ENCODE results near the gene LRFN2. TPM values are rescaled to one million over a fixed set of nuclear protein-coding genes. Genes with fewer than 3 reads are reported as not detected.

LRFN2 gene
- total and polyA plus RNA-seq, 2 donors (not counting 1 experiment from before 2014, with no cell fraction given), result not detected

- ATAC-seq (ENCODE audit: low read depth) (no peak), DNase-seq (no peak)
- Histone ChIP-seq H2AFZ (ENCODE audit: insufficient read depth, low read depth, low read length, poor library complexity, severe bottlenecking) (no peak overlapping the region), H3K4me3 (ENCODE audit: control extremely low read depth in 1 of 5, extremely low read depth in 1 of 5, insufficient read depth in 1 of 5, low read depth in 2 of 5, low read length in 4 of 5) (no peak overlapping the region), H3K27me3 (replicated peaks in 1 of 4; ENCODE audit: control extremely low read depth in 1 of 4, control insufficient read depth in 3 of 4, insufficient read depth in 4 of 4, low read length in 3 of 4) (no peaks in the 10 kb centered on the region), H3K27ac (ENCODE audit: low read length in 2 of 2) (no peak overlapping the region), H3K36me3 (replicated peaks in 1 of 2; ENCODE audit: control extremely low read depth in 1 of 2, control insufficient read depth in 1 of 2, extremely low read depth in 1 of 2, insufficient read depth in 2 of 2, low read length in 1 of 2) (no peaks in the 10 kb centered on the region), H3K4me1 (ENCODE audit: control insufficient read depth in 2 of 2, insufficient read depth in 2 of 2, low read length in 2 of 2) (no peaks in the 10 kb centered on the region), H3K9ac (ENCODE audit: low read length) (no peak overlapping the region), H3K79me2 (ENCODE audit: control insufficient read depth, insufficient read depth, low read length) (no peaks in the 10 kb centered on the region), H3K4me2 (replicated peaks; ENCODE audit: low read depth, low read length, poor library complexity, severe bottlenecking) (no peak overlapping the region), H4K20me1 (ENCODE audit: control insufficient read depth, insufficient read depth, low read length, poor library complexity, severe bottlenecking) (no peaks in the 10 kb centered on the region), H3K9me3 (ENCODE audit: control extremely low read depth in 1 of 3, control insufficient read depth in 2 of 3, insufficient read depth in 1 of 3, low read length in 2 of 3) (no peaks in the 10 kb centered on the region)
- WGBS (ENCODE audit: insufficient coverage), result 91% methylated on average over 7 of the region's 9 CpGs
- intact Hi-C loops (cut with micrococcal nuclease), result no loop called here
- Mint-ChIP-seq H3K27me3 (peaks cover 10% of the 10 kb centered on the region), H3K4me1 (no peaks in the 10 kb centered on the region), H3K4me3 (no peak overlapping the region), H3K27ac (no peak overlapping the region), H3K9me3 (ENCODE audit: insufficient read depth) (no peaks in the 10 kb centered on the region)
- CTCF ChIA-PET, result no interaction called here
- POLR2A ChIA-PET, result no interaction called here
- no peak for TF ChIP-seq EZH2 (IDR thresholded peaks at IDR 0.05; ENCODE audit: borderline replicate concordance, insufficient read depth, low read depth, low read length, poor library complexity, severe bottlenecking)
- no peak for TF ChIP-seq CTCF (IDR thresholded peaks at IDR 0.05)
Measured at GRCh38 chr6:40489798-40490197, 97.4 kb downstream of the LRFN2 start.

GRCh38 chr6:40486576-40486975, 100.6 kb downstream of the LRFN2 start:
- H3K27ac Mint-ChIP-seq, result no peak overlapping the region
- no peaks in the 10 kb centered on the region for H3K4me1 Mint-ChIP-seq
- Histone ChIP-seq H3K27ac (ENCODE audit: low read length in 2 of 2) (no peak overlapping the region), H3K4me2 (replicated peaks; ENCODE audit: low read depth, low read length, poor library complexity, severe bottlenecking) (no peak overlapping the region), H3K27me3 (replicated peaks in 1 of 4; ENCODE audit: control extremely low read depth in 1 of 4, control insufficient read depth in 3 of 4, insufficient read depth in 4 of 4, low read length in 3 of 4) (no peaks in the 10 kb centered on the region), H3K36me3 (replicated peaks in 1 of 2; ENCODE audit: control extremely low read depth in 1 of 2, control insufficient read depth in 1 of 2, extremely low read depth in 1 of 2, insufficient read depth in 2 of 2, low read length in 1 of 2) (no peaks in the 10 kb centered on the region), H3K4me3 (ENCODE audit: control extremely low read depth in 1 of 5, extremely low read depth in 1 of 5, insufficient read depth in 1 of 5, low read depth in 2 of 5, low read length in 4 of 5) (no peak overlapping the region), H2AFZ (ENCODE audit: insufficient read depth, low read depth, low read length, poor library complexity, severe bottlenecking) (no peak overlapping the region), H3K4me1 (ENCODE audit: control insufficient read depth in 2 of 2, insufficient read depth in 2 of 2, low read length in 2 of 2) (no peaks in the 10 kb centered on the region), H3K79me2 (ENCODE audit: control insufficient read depth, insufficient read depth, low read length) (no peaks in the 10 kb centered on the region), H3K9ac (ENCODE audit: low read length) (no peak overlapping the region), H4K20me1 (ENCODE audit: control insufficient read depth, insufficient read depth, low read length, poor library complexity, severe bottlenecking) (no peaks in the 10 kb centered on the region), H3K9me3 (ENCODE audit: control extremely low read depth in 1 of 3, control insufficient read depth in 2 of 3, insufficient read depth in 1 of 3, low read length in 2 of 3) (no peaks in the 10 kb centered on the region)
- no peak overlapping the region for H3K4me3 Mint-ChIP-seq
- H3K9me3 Mint-ChIP-seq (ENCODE audit: insufficient read depth), result no peaks in the 10 kb centered on the region
- no peak for TF ChIP-seq EZH2 (IDR thresholded peaks at IDR 0.05; ENCODE audit: borderline replicate concordance, insufficient read depth, low read depth, low read length, poor library complexity, severe bottlenecking)
- no peak for TF ChIP-seq CTCF (IDR thresholded peaks at IDR 0.05)
- intact Hi-C loops (cut with micrococcal nuclease), result no loop called here
- no peak for DNase-seq
- ChIA-PET POLR2A (no interaction called here), CTCF (no interaction called here)
- H3K27me3 Mint-ChIP-seq, result peaks cover 20% of the 10 kb centered on the region
- ATAC-seq (ENCODE audit: low read depth), result no peak
- 85% methylated on average over 4 of the region's 4 CpGs for WGBS (ENCODE audit: insufficient coverage)
